Left lung (tissue), 10 donors: ENCODE measurements around the gene AANAT. TPM values are rescaled to one million over a fixed set of nuclear protein-coding genes. Genes with fewer than 3 reads are reported as not detected.

ENCODE experiments used
- ATAC-seq: fragments of 200-7000 bp; cut with Tn5 transposase; one replicate; pipeline ENCODE4 v1.9.1; 2020; ENCODE audit warnings: moderate library complexity
- DNase-seq, 4 donors: peaks; one replicate each; pipeline ENCODE4 v3.0.0-alpha.2; 2013 to 2020
- H3K27ac ChIP-seq, 2 donors: fragments of 200-600 bp; sonication (generic) in 1 of 2; one replicate each; pipeline versions ENCODE4 v1.5.0 to v1.8.0; 2020 to 2021
- H3K27me3 ChIP-seq, 2 donors: fragments of 200-600 bp; sonication (generic) in 1 of 2; one replicate each; pipeline versions ENCODE4 v1.5.0 to v1.8.0; 2020 to 2021
- H3K36me3 ChIP-seq, 2 donors: fragments of 200-600 bp; sonication (generic) in 1 of 2; one replicate each; pipeline versions ENCODE4 v1.5.0 to v1.8.0; 2020 to 2021
- H3K4me1 ChIP-seq, 2 donors: fragments of 200-600 bp; one replicate each; pipeline ENCODE4 v1.8.0; 2021
- H3K4me3 ChIP-seq, 2 donors: fragments of 200-600 bp; sonication (generic) in 1 of 2; one replicate each; pipeline versions ENCODE4 v1.5.0 to v1.8.0; 2020 to 2021; ENCODE audit warnings: mild to moderate bottlenecking in 1 of 2
- H3K9me3 ChIP-seq, 2 donors: fragments of 200-600 bp; sonication (generic) in 1 of 2; one replicate each; pipeline versions ENCODE4 v1.5.0 to v1.8.0; 2020 to 2021
- intact Hi-C, 2 donors: fragments of 100-400 bp; cut with DNase I; formaldehyde crosslinking; loops; one replicate each; pipeline versions ENCODE4 v1.11.2 to v1.14.2; 2022
- polyA plus RNA-seq, 6 donors: library from polyadenylated mRNA; unstranded; fragments of 120-200 nt; gene quantifications; one replicate each; pipeline ENCODE4 v1.2.1, GENCODE V29; 2013; ENCODE audit not compliant: insufficient read length in 6 of 6
- total RNA-seq, 2 donors: library from RNA; stranded (reverse); fragmentation: NEBNext Ultra II Directional; extraction: Animal tissue kit (Norgen Biotek cat#: 25700); gene quantifications; one replicate each; pipeline ENCODE4 v1.2.1, GENCODE V29; 2021
- TF ChIP-seq, protein P1 (sequence below), 2 donors: fragments of 200-600 bp; sonication (generic) in 1 of 2; IDR thresholded peaks; one replicate each; pipeline versions ENCODE4 v1.5.0 to v1.8.0; 2021; ENCODE audit warnings: antibody characterized with exemption in 2 of 2
- donor health status: DM: no; HTN: yes; CAD: no.
- donor health status: DM: no; HTN: no; CAD: no.

The AANAT gene
- total and polyA plus RNA-seq, 8 donors: 0.10 to 0.23 (median 0.18) TPM; not detected in 3

- H3K4me3 ChIP-seq: no peak overlapping the region
- DNase-seq: no peak
- intact Hi-C loops: no loop called here
- H3K4me1 ChIP-seq: peaks cover 0 to 92% of the 10 kb centered on the region in 2 donors
- peaks cover 0 to 20% of the 10 kb centered on the region in 2 donors for H3K36me3 ChIP-seq
- TF ChIP-seq, protein P1, sequence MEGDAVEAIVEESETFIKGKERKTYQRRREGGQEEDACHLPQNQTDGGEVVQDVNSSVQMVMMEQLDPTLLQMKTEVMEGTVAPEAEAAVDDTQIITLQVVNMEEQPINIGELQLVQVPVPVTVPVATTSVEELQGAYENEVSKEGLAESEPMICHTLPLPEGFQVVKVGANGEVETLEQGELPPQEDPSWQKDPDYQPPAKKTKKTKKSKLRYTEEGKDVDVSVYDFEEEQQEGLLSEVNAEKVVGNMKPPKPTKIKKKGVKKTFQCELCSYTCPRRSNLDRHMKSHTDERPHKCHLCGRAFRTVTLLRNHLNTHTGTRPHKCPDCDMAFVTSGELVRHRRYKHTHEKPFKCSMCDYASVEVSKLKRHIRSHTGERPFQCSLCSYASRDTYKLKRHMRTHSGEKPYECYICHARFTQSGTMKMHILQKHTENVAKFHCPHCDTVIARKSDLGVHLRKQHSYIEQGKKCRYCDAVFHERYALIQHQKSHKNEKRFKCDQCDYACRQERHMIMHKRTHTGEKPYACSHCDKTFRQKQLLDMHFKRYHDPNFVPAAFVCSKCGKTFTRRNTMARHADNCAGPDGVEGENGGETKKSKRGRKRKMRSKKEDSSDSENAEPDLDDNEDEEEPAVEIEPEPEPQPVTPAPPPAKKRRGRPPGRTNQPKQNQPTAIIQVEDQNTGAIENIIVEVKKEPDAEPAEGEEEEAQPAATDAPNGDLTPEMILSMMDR (IDR thresholded peaks at IDR 0.05): no peak
- no peaks in the 10 kb centered on the region for H3K9me3 ChIP-seq
- H3K27ac ChIP-seq: no peak overlapping the region
- ATAC-seq: no peak
- no peaks in the 10 kb centered on the region for H3K27me3 ChIP-seq
Observed at GRCh38 chr17:76487451-76488192, 20.2 kb downstream of the AANAT start.

- Histone ChIP-seq H3K9me3 (no peaks in the 10 kb centered on the region), H3K36me3 (peaks cover 0 to 28% of the 10 kb centered on the region in 2 donors), H3K4me1 (peaks cover 14 to 94% of the 10 kb centered on the region in 2 donors), H3K27ac (peak overlapping the region in 1 of 2 donors; percentile 97), H3K27me3 (no peaks in the 10 kb centered on the region), H3K4me3 (no peak overlapping the region)
- DNase-seq: no peak
- no peak for ATAC-seq
- intact Hi-C loops: no loop called here
- TF ChIP-seq, protein P1 (IDR thresholded peaks at IDR 0.05): no peak
Observed at GRCh38 chr17:76490112-76490710, 22.8 kb downstream of the AANAT start.

DNA sequence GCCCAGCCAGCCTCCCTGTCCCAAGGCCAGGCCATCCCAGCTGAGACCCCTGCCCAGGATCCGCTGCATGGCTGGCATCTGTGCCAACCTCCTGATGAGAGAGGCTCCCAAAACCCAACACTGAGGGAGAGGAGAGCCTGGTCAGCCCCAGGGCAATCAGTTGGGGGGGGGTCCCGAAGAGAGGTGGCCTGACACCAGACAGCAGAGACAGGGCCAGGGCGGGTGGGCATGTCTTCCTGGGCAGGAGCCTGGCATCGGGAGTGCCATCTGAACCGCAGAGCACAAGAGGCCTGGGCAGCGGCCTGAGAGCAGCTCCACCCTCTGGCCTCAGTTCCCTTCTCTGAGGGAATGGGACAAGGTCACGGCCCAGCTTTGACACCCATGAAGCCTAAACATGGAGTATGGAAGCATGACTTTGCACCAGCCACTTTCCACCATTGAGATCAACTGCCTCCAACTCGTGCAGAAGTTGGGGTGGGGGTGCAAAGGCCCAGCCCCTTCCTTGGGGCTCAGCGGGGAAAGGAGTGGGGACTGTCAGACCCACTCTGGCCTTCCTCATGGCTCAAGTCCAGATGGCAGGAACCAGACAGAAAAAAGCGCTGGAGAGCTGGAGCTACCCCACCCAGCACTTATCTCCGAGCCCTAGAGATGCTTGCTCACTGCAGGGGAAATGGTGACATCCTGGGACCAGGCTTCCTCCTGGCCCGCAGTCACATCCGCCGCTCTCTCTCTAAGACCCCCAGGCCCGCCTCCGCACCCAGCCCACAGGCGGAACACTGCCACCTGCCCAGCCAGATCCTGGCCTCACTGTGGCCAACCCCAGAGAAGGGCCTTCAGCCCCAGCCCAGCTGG, 24.1 kb downstream of the AANAT start:
- no peaks in the 10 kb centered on the region for H3K9me3 ChIP-seq
- H3K36me3 ChIP-seq: peaks cover 0 to 30% of the 10 kb centered on the region in 2 donors
- peak; percentile 7 for ATAC-seq
- TF ChIP-seq, protein P1 (IDR thresholded peaks at IDR 0.05): no peak
- DNase-seq: no peak
- H3K4me1 ChIP-seq: peaks cover 14 to 94% of the 10 kb centered on the region in 2 donors
- H3K4me3 ChIP-seq: peak overlapping the region in 1 of 2 donors; percentile 32
- peak overlapping the region; percentile 80 to 97 for H3K27ac ChIP-seq
- intact Hi-C loops: no loop called here
- no peaks in the 10 kb centered on the region for H3K27me3 ChIP-seq

DNA sequence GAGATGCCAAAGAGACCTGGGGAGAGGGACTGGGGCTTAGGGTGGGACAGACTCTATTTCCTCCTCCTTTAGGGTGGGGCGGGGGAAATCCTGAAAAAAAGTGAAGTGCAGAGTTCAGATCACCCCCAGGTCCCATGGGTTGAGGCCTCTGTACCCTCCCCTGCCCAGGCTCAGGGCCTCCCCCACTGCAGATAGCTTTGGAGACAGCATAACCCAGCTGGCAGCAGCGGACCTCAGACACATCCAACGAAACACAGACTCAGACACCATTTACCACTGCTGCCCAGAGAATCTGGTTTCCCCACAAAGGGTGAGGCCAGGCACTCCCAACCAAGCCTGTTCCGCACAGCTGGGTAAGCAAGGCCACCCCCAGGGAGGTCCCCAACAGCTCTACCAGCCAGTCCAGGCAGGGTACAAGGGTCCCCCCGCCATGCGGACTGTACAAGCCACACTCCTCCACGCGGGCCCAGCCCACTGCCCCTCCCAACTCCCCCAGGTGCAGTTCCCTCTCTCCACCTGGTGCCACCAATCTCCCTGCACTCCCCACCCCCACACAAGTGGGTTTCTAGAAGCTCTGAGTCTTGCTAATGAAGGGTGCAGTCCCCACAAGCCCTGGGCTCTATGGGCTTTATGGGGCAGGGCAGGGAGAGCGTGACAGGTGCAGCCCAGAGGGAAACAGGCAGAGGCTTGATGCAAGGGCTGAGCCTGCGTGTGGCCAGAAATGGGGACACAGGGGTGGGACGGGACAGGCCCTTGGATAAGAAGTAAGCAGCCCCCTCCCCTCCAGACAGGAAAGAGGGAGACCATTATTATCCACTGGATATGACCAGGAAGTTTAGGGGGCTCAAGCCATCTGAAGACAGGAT, 25.0 kb downstream of the AANAT start:
- intact Hi-C loops: no loop called here
- TF ChIP-seq, protein P1 (IDR thresholded peaks at IDR 0.05): no peak
- no peaks in the 10 kb centered on the region for H3K27me3 ChIP-seq
- H3K27ac ChIP-seq: peak overlapping the region; percentile 80 to 97
- peaks cover 14 to 93% of the 10 kb centered on the region in 2 donors for H3K4me1 ChIP-seq
- H3K9me3 ChIP-seq: no peaks in the 10 kb centered on the region
- H3K4me3 ChIP-seq: peak overlapping the region in 1 of 2 donors; percentile 32
- DNase-seq (no peak), ATAC-seq (peak; percentile 11)
- H3K36me3 ChIP-seq: peaks cover 0 to 22% of the 10 kb centered on the region in 2 donors
